SK-N-SH (cell line): ENCODE data around the gene CD59. TPM values are rescaled to one million over a fixed set of nuclear protein-coding genes. Genes with fewer than 3 reads are reported as not detected.

Experiments used
- CTCF ChIA-PET: fragments of 300-600, 350-600 bp; formaldehyde crosslinking; extraction: SDS; loops from one replicate; lab custom pipeline; 2021; lab: Yijun Ruan, JAX
- POLR2A ChIA-PET: fragments of 350-600 bp; sonication (Branson Sonifier 250); formaldehyde crosslinking; extraction: SDS; loops from one replicate; lab custom pipeline; 2020; ENCODE audit warnings: antibody characterized with exemption, inconsistent platforms; lab: Yijun Ruan, JAX
- DNase-seq: peaks from one replicate; pipeline ENCODE4 v3.0.0; 2012
- H2AFZ ChIP-seq: fragments of 200-600 bp; sonication (generic); 2 replicates; pipeline ENCODE4 v1.8.1; 2016; ENCODE audit warnings: antibody characterized with exemption, mild to moderate bottlenecking, low read depth
- H3F3A ChIP-seq: fragments of 200-600 bp; sonication (generic); replicated peaks from 2 replicates; pipeline ENCODE3; 2016; ENCODE audit warnings: antibody characterized with exemption, mild to moderate bottlenecking; ENCODE audit not compliant: insufficient read depth
- H3K27ac ChIP-seq, 2 experiments: fragments of 200-500 bp in 1 of 2; fragments of 200-600 bp in 1 of 2; sonication (Bioruptor generic) in 1 of 2; sonication (generic), shearing (Covaris generic) in 1 of 2; 2 replicates each; pipeline versions ENCODE4 v1.5.1 to v1.6.1; 2014 to 2016; ENCODE audit warnings: low read depth in 2 of 2, inconsistent platforms in 1 of 2, low read length in 1 of 2, mild to moderate bottlenecking in 1 of 2, mixed read lengths in 1 of 2
- H3K27me3 ChIP-seq: fragments of 200-600 bp; sonication (generic), shearing (Covaris generic); 2 replicates; pipeline ENCODE4 v1.6.1; 2016; ENCODE audit warnings: mixed run types; ENCODE audit not compliant: insufficient read depth
- H3K36me3 ChIP-seq, 2 experiments: fragments of 200-500 bp in 1 of 2; fragments of 200-600 bp in 1 of 2; sonication (Bioruptor generic) in 1 of 2; sonication (generic) in 1 of 2; replicated peaks in 1 of 2; 2 replicates each; pipeline versions ENCODE3 to v1.5.1; 2014 to 2016; ENCODE audit warnings: low read length in 1 of 2, mild to moderate bottlenecking in 1 of 2; ENCODE audit not compliant: insufficient read depth in 2 of 2, control insufficient read depth in 1 of 2
- H3K4me1 ChIP-seq, 2 experiments: fragments of 200-500 bp in 1 of 2; fragments of 200-600 bp in 1 of 2; sonication (Bioruptor generic) in 1 of 2; sonication (generic), shearing (Covaris generic) in 1 of 2; 2 replicates each; pipeline versions ENCODE4 v1.5.1 to v1.6.1; 2014 to 2016; ENCODE audit warnings: low read depth in 1 of 2, low read length in 1 of 2, mixed run types in 1 of 2; ENCODE audit not compliant: insufficient read depth in 2 of 2, control insufficient read depth in 1 of 2
- H3K4me2 ChIP-seq: fragments of 200-600 bp; sonication (generic), shearing (Covaris generic); 2 replicates; pipeline ENCODE4 v1.6.1; 2017; ENCODE audit warnings: mixed run types
- H3K4me3 ChIP-seq, 2 experiments: fragments of 200-500 bp in 1 of 2; fragments of 200-600 bp in 1 of 2; sonication (Bioruptor generic) in 1 of 2; sonication (generic), shearing (Covaris generic) in 1 of 2; 2 replicates each; pipeline versions ENCODE4 v1.5.1 to v1.8.1; 2014 to 2016; ENCODE audit warnings: low read depth in 2 of 2, inconsistent platforms in 1 of 2, low read length in 1 of 2, mild to moderate bottlenecking in 1 of 2, mixed read lengths in 1 of 2, moderate library complexity in 1 of 2
- H3K79me2 ChIP-seq: fragments of 200-600 bp; sonication (generic); 2 replicates; pipeline ENCODE4 v1.8.1; 2017; ENCODE audit warnings: mild to moderate bottlenecking; ENCODE audit not compliant: insufficient read depth
- H3K9ac ChIP-seq: fragments of 200-600 bp; sonication (generic); 2 replicates; pipeline ENCODE4 v1.6.1; 2017; ENCODE audit warnings: mixed run types
- H3K9me2 ChIP-seq: fragments of 200-600 bp; sonication (generic); 2 replicates; pipeline ENCODE4 v1.6.1; 2017; ENCODE audit warnings: mixed run types
- H3K9me3 ChIP-seq: fragments of 200-600 bp; sonication (generic); 2 replicates; pipeline ENCODE4 v1.6.1; 2017; ENCODE audit warnings: mixed run types, mild to moderate bottlenecking, moderate library complexity
- H4K20me1 ChIP-seq: fragments of 200-600 bp; sonication (generic); 2 replicates; pipeline ENCODE4 v1.6.1; 2017; ENCODE audit warnings: mild to moderate bottlenecking, mixed run types; ENCODE audit not compliant: insufficient read depth
- CHD2 ChIP-seq: fragments of 150-350 bp; IDR thresholded peaks from 2 replicates; pipeline ENCODE4 v1.6.1; 2018; ENCODE audit warnings: low read length; ENCODE audit not compliant: partially characterized antibody
- ELF1 ChIP-seq: IDR thresholded peaks from 2 replicates; pipeline ENCODE4 v1.4.0; 2012
- EP300 ChIP-seq, 2 experiments: IDR thresholded peaks; 2 replicates each; pipeline versions ENCODE4 v1.4.0 to v1.6.1; 2012; ENCODE audit warnings: borderline replicate concordance in 1 of 2, low read depth in 1 of 2, low read length in 1 of 2
- FOSL2 ChIP-seq: IDR thresholded peaks from 2 replicates; pipeline ENCODE4 v1.4.0; 2012; ENCODE audit warnings: low read depth, mild to moderate bottlenecking, moderate library complexity, borderline replicate concordance
- FOXJ3 ChIP-seq: sonication (generic); formaldehyde crosslinking; IDR thresholded peaks from 2 replicates; pipeline ENCODE4 v1.5.1; 2020; ENCODE audit warnings: mild to moderate bottlenecking, missing genetic modification reagents
- GABPA ChIP-seq: IDR thresholded peaks from 2 replicates; pipeline ENCODE4 v1.4.0; 2012; ENCODE audit warnings: low read depth, mild to moderate bottlenecking
- JUND ChIP-seq: IDR thresholded peaks from 2 replicates; pipeline ENCODE4 v1.4.0; 2012
- MAX ChIP-seq: IDR thresholded peaks from 2 replicates; pipeline ENCODE4 v1.4.0; 2012; ENCODE audit warnings: low read depth
- MXI1 ChIP-seq: IDR thresholded peaks from 2 replicates; pipeline ENCODE4 v1.6.1; 2012; ENCODE audit warnings: mild to moderate bottlenecking, low read depth, low read length, improper control_type of control experiment
- NFIC ChIP-seq: IDR thresholded peaks from 2 replicates; pipeline ENCODE4 v1.4.0; 2012; ENCODE audit warnings: borderline replicate concordance
- PBX3 ChIP-seq: IDR thresholded peaks from 2 replicates; pipeline ENCODE4; 2012
- POLR2AphosphoS5 ChIP-seq: IDR thresholded peaks from 2 replicates; pipeline ENCODE4 v1.6.1; 2012; ENCODE audit warnings: low read depth, low read length
- RAD21 ChIP-seq: IDR thresholded peaks from 2 replicates; pipeline ENCODE4 v1.6.1; 2012; ENCODE audit warnings: mild to moderate bottlenecking, low read length
- RCOR1 ChIP-seq: fragments of 150-350 bp; IDR thresholded peaks from 2 replicates; pipeline ENCODE4 v1.6.1; 2017; ENCODE audit warnings: antibody characterized with exemption, low read length
- RXRA ChIP-seq: IDR thresholded peaks from 2 replicates; pipeline ENCODE4 v1.4.0; 2012; ENCODE audit warnings: low read depth, mild to moderate bottlenecking, borderline replicate concordance
- SMC3 ChIP-seq: IDR thresholded peaks from 2 replicates; pipeline ENCODE4 v1.6.1; 2012; ENCODE audit warnings: low read depth, low read length, improper control_type of control experiment
- TCF12 ChIP-seq: IDR thresholded peaks from 2 replicates; pipeline ENCODE4 v1.4.0; 2012
- TEAD4 ChIP-seq: IDR thresholded peaks from 2 replicates; pipeline ENCODE4 v1.4.0; 2012; ENCODE audit warnings: mild to moderate bottlenecking, borderline replicate concordance; ENCODE audit not compliant: insufficient read depth
- USF1 ChIP-seq: IDR thresholded peaks from 2 replicates; pipeline ENCODE4 v1.4.0; 2012; ENCODE audit warnings: low read depth, borderline replicate concordance
- USF2 ChIP-seq: fragments of 150-350 bp; IDR thresholded peaks from 2 replicates; pipeline ENCODE4 v1.6.1; 2017; ENCODE audit warnings: antibody characterized with exemption, low read length, low read depth, borderline replicate concordance
- WGBS: methylation state at CpG from one replicate; pipeline ENCODE4 v1.1.6; 2017; ENCODE audit warnings: low lambda C conversion rate; 5-methylcytosine and 5-hydroxymethylcytosine counted together
- polyA plus RNA-seq, 3 experiments: library from polyadenylated mRNA; depleted of rRNA; stranded (reverse); fragments of >200 nt; gene quantifications; 2 replicates each; pipeline ENCODE4 v1.2.3, GENCODE V29; 2012

The CD59 gene
- polyA plus RNA-seq, 1 of the 3 experiments (the other 2 are of a cell fraction): 616 TPM

GRCh38 chr11:33737362-33737821 lies 1.2 kb upstream of the CD59 start:
- no peaks in the 10 kb centered on the region for H3K9me2 ChIP-seq
- H3K27ac ChIP-seq: peak overlapping the region; percentile 91 to 94
- H3K9ac ChIP-seq: peak overlapping the region; percentile 95; the same call in 1 of the 2 replicates
- peak overlapping the region in 1 of 2 experiments; percentile 91; a peak in 1 of 4 replicates for H3K4me3 ChIP-seq
- no peaks in the 10 kb centered on the region for H3K27me3 ChIP-seq
- H3K4me2 ChIP-seq: peak overlapping the region; percentile 92
- TF ChIP-seq GABPA (no peak), ELF1 (no peak), FOSL2 (no peak), TEAD4 (no peak), TCF12 (no peak), FOXJ3 (CRISPR knock-in tag) (no peak), RCOR1 (no peak), JUND (no peak), PBX3 (no peak), EP300 (IDR thresholded peaks at IDR 0.05; ENCODE audit: borderline replicate concordance in 1 of 2, low read depth in 1 of 2, low read length in 1 of 2) (no peak), SMC3 (no peak), USF1 (no peak), RXRA (no peak), RAD21 (no peak), NFIC (no peak), POLR2AphosphoS5 (no peak), USF2 (no peak), MAX (no peak), CHD2 (no peak), MXI1 (no peak)
- H3K9me3 ChIP-seq: no peaks in the 10 kb centered on the region
- no peak for DNase-seq
- peaks cover 46% of the 10 kb centered on the region for H3K79me2 ChIP-seq
- peaks cover 29% of the 10 kb centered on the region for H4K20me1 ChIP-seq
- WGBS: 74% methylated on average over 3 of the region's 3 CpGs
- peaks cover 19 to 21% of the 10 kb centered on the region in 2 experiments; a peak in 3 of 4 replicates for H3K4me1 ChIP-seq
- H3K36me3 ChIP-seq: peaks cover 4 to 10% of the 10 kb centered on the region in 2 experiments
- ChIA-PET CTCF (interaction anchor here (0.9 to 2.5 kb wide), 7 partner anchors 22 to 393 kb away, joined by 3 to 7 read pairs (median 3); no protein-coding TSS in a partner anchor), POLR2A (interaction anchor here (0.7 kb wide), 1 partner anchor 37 kb away, joined by 3 read pairs; the partner anchor contains the start of gene C11orf91)
- H3F3A ChIP-seq: peaks cover 14% of the 10 kb centered on the region
- peak overlapping the region; percentile 83 for H2AFZ ChIP-seq
